WTC11 (cell line): Measurements from ENCODE around the gene NOTCH2.

ENCODE experiments used
- ARID4B ChIP-seq: sonication (generic); formaldehyde crosslinking; IDR thresholded peaks from 2 replicates; pipeline ENCODE4 v1.8.0; 2023; ENCODE audit warnings: missing genetic modification reagents, mild to moderate bottlenecking, borderline replicate concordance
- CTCF ChIP-seq: fragments of 200-600 bp; IDR thresholded peaks from 2 replicates; pipeline ENCODE4 v1.8.0; 2022; ENCODE audit warnings: antibody characterized with exemption
- ELF4 ChIP-seq: sonication (generic); formaldehyde crosslinking; IDR thresholded peaks from 2 replicates; pipeline ENCODE4 v1.8.1; 2022; ENCODE audit warnings: low read depth, mild to moderate bottlenecking, moderate library complexity, missing genetic modification reagents
- FOXJ3 ChIP-seq: sonication (generic); formaldehyde crosslinking; IDR thresholded peaks from 2 replicates; pipeline ENCODE4 v1.9.0; 2021; ENCODE audit warnings: missing genetic modification reagents, mild to moderate bottlenecking, borderline replicate concordance
- JUN ChIP-seq: sonication (generic); formaldehyde crosslinking; IDR thresholded peaks from 2 replicates; pipeline ENCODE4 v1.8.0; 2023; ENCODE audit warnings: mild to moderate bottlenecking, missing genetic modification reagents
- MAX ChIP-seq: sonication (generic); formaldehyde crosslinking; IDR thresholded peaks from 2 replicates; pipeline ENCODE4 v1.8.0; 2022; ENCODE audit warnings: mild to moderate bottlenecking, missing genetic modification reagents
- SMAD4 ChIP-seq: sonication (generic); formaldehyde crosslinking; IDR thresholded peaks from 2 replicates; pipeline ENCODE4 v1.8.0; 2022; ENCODE audit warnings: mild to moderate bottlenecking, missing genetic modification reagents
- SP1 ChIP-seq: sonication (generic); formaldehyde crosslinking; conservative IDR thresholded peaks from 2 replicates; pipeline ENCODE4 v1.8.1; 2022; ENCODE audit warnings: missing genetic modification reagents
- ZNF232 ChIP-seq: sonication (generic); formaldehyde crosslinking; IDR thresholded peaks from 2 replicates; pipeline ENCODE4 v1.8.0; 2022; ENCODE audit warnings: mild to moderate bottlenecking, missing genetic modification reagents
- ZNF512 ChIP-seq: sonication (generic); formaldehyde crosslinking; IDR thresholded peaks from 2 replicates; pipeline ENCODE4 v1.8.1; 2022; ENCODE audit warnings: missing genetic modification reagents, borderline replicate concordance

GRCh38 chr1:119946724-119947123 is 122.7 kb downstream of the NOTCH2 start:
- no peak for TF ChIP-seq ELF4
- no peak for TF ChIP-seq CTCF
- TF ChIP-seq FOXJ3 (CRISPR knock-in tag) = no peak
- TF ChIP-seq SMAD4 (CRISPR knock-in tag) = no peak
- TF ChIP-seq ARID4B (CRISPR knock-in tag) = no peak
- no peak for TF ChIP-seq ZNF512 (CRISPR knock-in tag)
- TF ChIP-seq ZNF232 (CRISPR knock-in tag) = no peak
- TF ChIP-seq SP1 (CRISPR knock-in tag) = no peak
- TF ChIP-seq JUN (CRISPR knock-in tag) = no peak
- TF ChIP-seq MAX (CRISPR knock-in tag) = no peak
